ENCODE measurements around the gene SYP.

DNA sequence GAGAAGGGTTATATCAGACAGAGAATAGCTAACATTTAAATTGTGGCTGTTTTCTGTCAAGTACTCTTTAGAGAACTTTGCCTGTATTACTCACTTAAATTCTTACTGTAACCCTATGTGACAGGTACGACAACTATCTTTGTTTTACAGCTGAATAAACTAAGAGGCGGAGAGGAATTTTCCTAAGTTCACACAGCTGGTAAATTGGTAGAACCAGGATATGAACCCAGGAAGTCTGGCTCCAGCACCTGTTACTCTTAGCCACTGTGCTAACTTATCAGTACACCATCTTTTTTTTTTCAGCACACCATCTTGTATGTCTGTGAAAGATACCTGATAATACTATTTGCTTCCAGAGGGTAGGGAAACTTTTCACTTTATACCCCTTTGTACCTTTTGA is 2.0 kb upstream of the SYP start:
- TF ChIP-seq POLR2A (IDR thresholded peaks at IDR 0.05) (no peak), EP300 (IDR thresholded peaks at IDR 0.05) (no peak)
- TF ChIP-seq, protein P1, sequence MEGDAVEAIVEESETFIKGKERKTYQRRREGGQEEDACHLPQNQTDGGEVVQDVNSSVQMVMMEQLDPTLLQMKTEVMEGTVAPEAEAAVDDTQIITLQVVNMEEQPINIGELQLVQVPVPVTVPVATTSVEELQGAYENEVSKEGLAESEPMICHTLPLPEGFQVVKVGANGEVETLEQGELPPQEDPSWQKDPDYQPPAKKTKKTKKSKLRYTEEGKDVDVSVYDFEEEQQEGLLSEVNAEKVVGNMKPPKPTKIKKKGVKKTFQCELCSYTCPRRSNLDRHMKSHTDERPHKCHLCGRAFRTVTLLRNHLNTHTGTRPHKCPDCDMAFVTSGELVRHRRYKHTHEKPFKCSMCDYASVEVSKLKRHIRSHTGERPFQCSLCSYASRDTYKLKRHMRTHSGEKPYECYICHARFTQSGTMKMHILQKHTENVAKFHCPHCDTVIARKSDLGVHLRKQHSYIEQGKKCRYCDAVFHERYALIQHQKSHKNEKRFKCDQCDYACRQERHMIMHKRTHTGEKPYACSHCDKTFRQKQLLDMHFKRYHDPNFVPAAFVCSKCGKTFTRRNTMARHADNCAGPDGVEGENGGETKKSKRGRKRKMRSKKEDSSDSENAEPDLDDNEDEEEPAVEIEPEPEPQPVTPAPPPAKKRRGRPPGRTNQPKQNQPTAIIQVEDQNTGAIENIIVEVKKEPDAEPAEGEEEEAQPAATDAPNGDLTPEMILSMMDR (IDR thresholded peaks at IDR 0.05) = no peak

Data from suprapubic skin (tissue), 3 donors.